GM19397 (cell line): ENCODE measurements around the gene MAT2B.
"Not testable (repeated sequence)": the region's sequence is repeated elsewhere in the genome, so short reads cannot be mapped to it uniquely, and the experiment has no call there.

ENCODE experiments used
- ATAC-seq: cut with Tn5 transposase; IDR thresholded peaks from one replicate; pipeline ENCODE4 v1.9.1; 2021; ENCODE audit warnings: mild to moderate bottlenecking, moderate library complexity; ENCODE audit not compliant: unreplicated experiment

The MAT2B gene

GRCh38 chr5:163503106-163504078, 2.0 kb upstream of the MAT2B start:
- no peak for ATAC-seq

- ATAC-seq: no peak
Observed at GRCh38 chr5:163504079-163504931, 1.1 kb upstream of the MAT2B start.

GRCh38 chr5:163505049-163505367, 411 bp upstream of the MAT2B start:
- peak; percentile 0 for ATAC-seq

GRCh38 chr5:163506095-163506457, 657 bp downstream of the MAT2B start:
- peak; percentile 5 for ATAC-seq

GRCh38 chr5:163506726-163507125, 1.3 kb downstream of the MAT2B start:
- ATAC-seq: no peak

- no peak for ATAC-seq
Observed at GRCh38 chr5:163508753-163509152, 3.3 kb downstream of the MAT2B start.

GRCh38 chr5:163509291-163509951, 4.0 kb downstream of the MAT2B start:
- ATAC-seq: no peak

- ATAC-seq: no peak
Observed at GRCh38 chr5:163512526-163512925, 7.1 kb downstream of the MAT2B start.

GRCh38 chr5:163525096-163525495, 19.7 kb downstream of the MAT2B start:
- no peak for ATAC-seq

GRCh38 chr5:163529698-163530097, 24.3 kb downstream of the MAT2B start:
- ATAC-seq: no peak

GRCh38 chr5:163531272-163531671, 25.9 kb downstream of the MAT2B start:
- ATAC-seq: no peak

- no peak for ATAC-seq
Observed at GRCh38 chr5:163532171-163533084, 27.0 kb downstream of the MAT2B start.

- no peak for ATAC-seq
Observed at GRCh38 chr5:163533223-163533622, 27.8 kb downstream of the MAT2B start.

GRCh38 chr5:163534492-163535094, 29.2 kb downstream of the MAT2B start:
- ATAC-seq: no peak

- ATAC-seq: no peak
Observed at GRCh38 chr5:163535290-163535689, 29.9 kb downstream of the MAT2B start.

GRCh38 chr5:163536442-163536841, 31.0 kb downstream of the MAT2B start:
- ATAC-seq: not testable (repeated sequence)

GRCh38 chr5:163540696-163541095, 35.3 kb downstream of the MAT2B start:
- no peak for ATAC-seq

GRCh38 chr5:163542771-163543170, 37.4 kb downstream of the MAT2B start:
- ATAC-seq: no peak

- ATAC-seq: no peak
Observed at GRCh38 chr5:163544041-163544440, 38.6 kb downstream of the MAT2B start.

GRCh38 chr5:163544836-163545235, 39.4 kb downstream of the MAT2B start:
- ATAC-seq: no peak
